H1 (cell line): ENCODE data around the gene AKIRIN2. TPM values are rescaled to one million over a fixed set of nuclear protein-coding genes. Genes with fewer than 3 reads are reported as not detected.
"Not testable (repeated sequence)": the region's sequence is repeated elsewhere in the genome, so short reads cannot be mapped to it uniquely, and the experiment has no call there.

Experiments
- CTCF ChIA-PET: fragments of 300-600 bp; sonication (Branson Sonifier 250); formaldehyde crosslinking; loops from one replicate; lab custom pipeline; 2021; ENCODE audit not compliant: partially characterized antibody; lab: Charles Lee
- POLR2A ChIA-PET: fragments of 300-600 bp; sonication (Branson Sonifier 250); formaldehyde crosslinking; loops from one replicate; lab custom pipeline; 2021; ENCODE audit warnings: inconsistent platforms; ENCODE audit not compliant: partially characterized antibody; lab: Charles Lee
- DNase-seq, 2 experiments: peaks; one replicate each; pipeline versions ENCODE4 v3.0.0 to v3.0.0-alpha.2; 2010 to 2022; ENCODE audit warnings: low spot score in 2 of 2, low read depth in 1 of 2, mixed read lengths in 1 of 2
- FAIRE-seq: peaks from 2 replicates; lab custom pipeline; 2011; peaks lifted over from hg19 to GRCh38; lab: Jason Lieb, UNC
- H2AFZ ChIP-seq: 2 replicates; pipeline ENCODE4 v1.8.1; 2012; ENCODE audit warnings: low read length, inconsistent platforms
- H2AK5ac ChIP-seq: 2 replicates; pipeline ENCODE4 v1.6.1; 2013; ENCODE audit warnings: low read depth, low read length
- H2BK120ac ChIP-seq: replicated peaks from 2 replicates; pipeline ENCODE3; 2013; ENCODE audit warnings: low read depth, low read length, inconsistent platforms
- H2BK12ac ChIP-seq: 2 replicates; pipeline ENCODE4 v1.6.1; 2013; ENCODE audit warnings: low read depth, low read length
- H2BK15ac ChIP-seq: 2 replicates; pipeline ENCODE4 v1.6.1; 2013; ENCODE audit warnings: low read length
- H2BK20ac ChIP-seq: 2 replicates; pipeline ENCODE4 v1.6.1; 2013; ENCODE audit warnings: low read length
- H2BK5ac ChIP-seq: 2 replicates; pipeline ENCODE4 v1.6.1; 2013; ENCODE audit warnings: low read depth, low read length
- H3K14ac ChIP-seq: 2 replicates; pipeline ENCODE4 v1.6.1; 2013; ENCODE audit warnings: inconsistent platforms; ENCODE audit not compliant: insufficient read length
- H3K18ac ChIP-seq: 2 replicates; pipeline ENCODE4 v1.6.1; 2013; ENCODE audit warnings: low read length; ENCODE audit errors: extremely low read depth
- H3K23ac ChIP-seq: 2 replicates; pipeline ENCODE4 v1.6.1; 2013; ENCODE audit warnings: inconsistent platforms; ENCODE audit not compliant: insufficient read length
- H3K23me2 ChIP-seq: 2 replicates; pipeline ENCODE4 v1.6.1; 2013; ENCODE audit warnings: low read depth, low read length
- H3K27ac ChIP-seq: 2 replicates; pipeline ENCODE4 v1.6.1; 2011; ENCODE audit warnings: low read depth, low read length, inconsistent platforms
- H3K27me3 ChIP-seq, 4 experiments: replicated peaks in 1 of 4; 1 replicate in 1 of 4; 2 replicates in 3 of 4; pipeline versions ENCODE4 v1.6.1 to v1.8.1; 2011 to 2013; ENCODE audit warnings: low read length in 3 of 4, mild to moderate bottlenecking in 3 of 4, inconsistent platforms in 2 of 4, mixed read lengths in 2 of 4, moderate library complexity in 1 of 4; ENCODE audit not compliant: control insufficient read depth in 3 of 4, insufficient read depth in 3 of 4; ENCODE audit errors: extremely low read depth in 1 of 4
- H3K36me3 ChIP-seq, 4 experiments: 2 replicates each; pipeline versions ENCODE4 v1.6.1 to v1.8.1; 2011 to 2013; ENCODE audit warnings: mild to moderate bottlenecking in 4 of 4, low read length in 3 of 4, moderate library complexity in 2 of 4, control low read depth in 1 of 4, inconsistent platforms in 1 of 4; ENCODE audit not compliant: insufficient read depth in 4 of 4, control insufficient read depth in 2 of 4
- H3K4ac ChIP-seq: replicated peaks from 2 replicates; pipeline ENCODE3; 2013; ENCODE audit warnings: low read length, low read depth, mixed read lengths, inconsistent platforms; ENCODE audit not compliant: insufficient read length
- H3K4me1 ChIP-seq, 4 experiments: replicated peaks in 1 of 4; 1 replicate in 1 of 4; 2 replicates in 3 of 4; pipeline versions ENCODE4 v1.6.1 to v1.8.1; 2011 to 2013; ENCODE audit warnings: low read length in 3 of 4, inconsistent platforms in 2 of 4, mixed read lengths in 1 of 4; ENCODE audit not compliant: insufficient read depth in 4 of 4, control insufficient read depth in 3 of 4
- H3K4me2 ChIP-seq, 2 experiments: 2 replicates each; pipeline versions ENCODE4 v1.6.1 to v1.8.1; 2011 to 2013; ENCODE audit warnings: low read depth in 2 of 2, low read length in 2 of 2, control low read depth in 1 of 2, inconsistent platforms in 1 of 2, mild to moderate bottlenecking in 1 of 2; ENCODE audit not compliant: insufficient read depth in 1 of 2
- H3K4me3 ChIP-seq, 4 experiments: fragments of 200-600, 300-600 bp in 1 of 4; sonication (generic), shearing (Covaris generic), sonication (Bioruptor Twin) in 1 of 4; 2 replicates each; pipeline versions ENCODE4 v1.5.1 to v1.8.1; 2011 to 2016; ENCODE audit warnings: low read length in 4 of 4, low read depth in 3 of 4, control low read depth in 2 of 4, inconsistent platforms in 2 of 4, mild to moderate bottlenecking in 2 of 4, mixed read lengths in 1 of 4, moderate library complexity in 1 of 4; ENCODE audit not compliant: insufficient read depth in 2 of 4; ENCODE audit errors: extremely low read depth in 1 of 4
- H3K56ac ChIP-seq: replicated peaks from 2 replicates; pipeline ENCODE3; 2013; ENCODE audit warnings: low read depth, mild to moderate bottlenecking, mixed read lengths, low read length, inconsistent platforms; ENCODE audit not compliant: insufficient read length
- H3K79me1 ChIP-seq: 2 replicates; pipeline ENCODE4 v1.6.1; 2013; ENCODE audit warnings: low read depth, low read length, control low read depth
- H3K79me2 ChIP-seq, 2 experiments: 2 replicates each; pipeline versions ENCODE4 v1.6.1 to v1.8.1; 2012 to 2013; ENCODE audit warnings: low read length in 2 of 2, mild to moderate bottlenecking in 2 of 2, inconsistent platforms in 1 of 2; ENCODE audit not compliant: insufficient read depth in 2 of 2, control insufficient read depth in 1 of 2
- H3K9ac ChIP-seq, 4 experiments: replicated peaks in 1 of 4; 1 replicate in 1 of 4; 2 replicates in 3 of 4; pipeline versions ENCODE4 v1.6.1 to v1.8.1; 2011 to 2013; ENCODE audit warnings: low read depth in 3 of 4, low read length in 3 of 4, control low read depth in 2 of 4, mild to moderate bottlenecking in 2 of 4, moderate library complexity in 2 of 4, inconsistent platforms in 1 of 4; ENCODE audit errors: extremely low read depth in 1 of 4
- H3K9me3 ChIP-seq, 2 experiments: 2 replicates each; pipeline versions ENCODE4 v1.6.1 to v1.8.1; 2012 to 2013; ENCODE audit warnings: mild to moderate bottlenecking in 2 of 2, moderate library complexity in 2 of 2, control low read depth in 1 of 2, inconsistent platforms in 1 of 2, low read depth in 1 of 2, low read length in 1 of 2, mixed read lengths in 1 of 2; ENCODE audit not compliant: insufficient read depth in 2 of 2
- H4K20me1 ChIP-seq, 2 experiments: replicated peaks in 1 of 2; 2 replicates each; pipeline versions ENCODE3 to v1.8.1; 2011 to 2013; ENCODE audit warnings: inconsistent platforms in 2 of 2, low read length in 2 of 2, mild to moderate bottlenecking in 1 of 2; ENCODE audit not compliant: insufficient read depth in 2 of 2, control insufficient read depth in 1 of 2
- H4K5ac ChIP-seq: 2 replicates; pipeline ENCODE4 v1.6.1; 2013; ENCODE audit warnings: low read length, low read depth, mixed read lengths, inconsistent platforms; ENCODE audit not compliant: insufficient read length
- H4K8ac ChIP-seq: 2 replicates; pipeline ENCODE4 v1.8.0; 2013; ENCODE audit warnings: mild to moderate bottlenecking, moderate library complexity, low read length, inconsistent platforms; ENCODE audit not compliant: insufficient read depth; ENCODE audit errors: extremely low read depth
- H4K91ac ChIP-seq: replicated peaks from 2 replicates; pipeline ENCODE3; 2013; ENCODE audit warnings: low read length, mixed read lengths, inconsistent platforms; ENCODE audit not compliant: insufficient read length
- WGBS, 2 experiments: shearing (Covaris generic) in 1 of 2; methylation state at CpG; one replicate each; pipeline versions ENCODE4 v1.1.6 to v1.1.7; 2013 to 2015; ENCODE audit warnings: low lambda C conversion rate in 2 of 2, mixed read lengths in 2 of 2, inconsistent platforms in 1 of 2, low coverage in 1 of 2, missing lambda C conversion rate in 1 of 2; ENCODE audit not compliant: insufficient replicate concordance in 2 of 2, insufficient coverage in 1 of 2, insufficient read length in 1 of 2; ENCODE audit errors: extremely low coverage in 1 of 2, missing lambda C conversion rate in 1 of 2; 5-methylcytosine and 5-hydroxymethylcytosine counted together
- polyA plus RNA-seq, 7 experiments: library from polyadenylated mRNA; depleted of rRNA in 3 of 7; stranded (reverse) in 5 of 7; unstranded in 2 of 7; fragments of >200 nt in 5 of 7; fragments of 200-250 nt in 2 of 7; gene quantifications; 1 replicate in 5 of 7; 2 replicates in 1 of 7; 4 replicates in 1 of 7; pipeline versions ENCODE4 v1.2.1 to v1.2.3, GENCODE V29; 2011 to 2013; ENCODE audit warnings: missing spikeins in 2 of 7, mixed read lengths in 2 of 7
- total RNA-seq: library from RNA; stranded (reverse); fragmentation: NEBNext Ultra II Directional; extraction: Animal tissue kit (Norgen Biotek cat#: 25700); gene quantifications from 2 replicates; pipeline ENCODE4 v1.2.1, GENCODE V29; 2021

AKIRIN2 gene
- total and polyA plus RNA-seq, 2 of the 8 experiments (the other 6 are each of a cell fraction or from before 2014, with no cell fraction given) = 35.6 to 75.3 TPM

- H3K4ac ChIP-seq, H2BK120ac ChIP-seq, H2BK20ac ChIP-seq, H2BK5ac ChIP-seq, H3K79me2 ChIP-seq, H4K8ac ChIP-seq, H3K4me1 ChIP-seq, H3K36me3 ChIP-seq, H2BK12ac ChIP-seq, H2AK5ac ChIP-seq, H2AFZ ChIP-seq, H3K23me2 ChIP-seq, H3K27ac ChIP-seq, FAIRE-seq, POLR2A ChIA-PET, H3K9me3 ChIP-seq, H3K9ac ChIP-seq, H3K23ac ChIP-seq, H3K4me3 ChIP-seq, H3K27me3 ChIP-seq, H4K5ac ChIP-seq, H4K91ac ChIP-seq, CTCF ChIA-PET, H2BK15ac ChIP-seq, H3K14ac ChIP-seq, H4K20me1 ChIP-seq, H3K4me2 ChIP-seq, DNase-seq, H3K18ac ChIP-seq, H3K79me1 ChIP-seq, H3K56ac ChIP-seq: not testable (repeated sequence)
- WGBS, 2 experiments = 91% methylated on average over 5 of the region's 7 CpGs; no CpG with 5 or more reads in 1 of the 2 experiments
Measured at GRCh38 chr6:87708581-87709427, 6.8 kb upstream of the AKIRIN2 start.
